B cell (primary cell): Measurements from ENCODE around the gene SDK2. TPM values are rescaled to one million over a fixed set of nuclear protein-coding genes. Genes with fewer than 3 reads are reported as not detected.

ENCODE experiments used
- ATAC-seq: fragments of 200-7000 bp; cut with Tn5 transposase; one replicate; pipeline ENCODE4 v1.10.0; 2021; ENCODE audit warnings: low read depth, mild to moderate bottlenecking, moderate number of reproducible peaks, moderate library complexity
- CTCF ChIA-PET: fragments of 350-600 bp; sonication (Branson Sonifier 250); formaldehyde crosslinking; loops from one replicate; lab custom pipeline; 2021; ENCODE audit warnings: antibody characterized with exemption, inconsistent platforms; lab: Charles Lee
- POLR2A ChIA-PET: fragments of 350-600 bp; sonication (Branson Sonifier 250); formaldehyde crosslinking; loops from one replicate; lab custom pipeline; 2021; ENCODE audit warnings: antibody characterized with exemption; lab: Charles Lee
- DNase-seq: peaks from one replicate; pipeline ENCODE4 v3.0.0; 2013
- H2AFZ ChIP-seq: 2 replicates; pipeline ENCODE4 v1.6.1; 2012; ENCODE audit warnings: mild to moderate bottlenecking, low read depth, low read length; ENCODE audit not compliant: insufficient read depth, poor library complexity, severe bottlenecking
- H3K27ac ChIP-seq, 2 donors: 1 replicate in 1 of 2; 2 replicates in 1 of 2; pipeline ENCODE4 v1.5.1; 2012 to 2013; ENCODE audit warnings: low read length in 2 of 2, mild to moderate bottlenecking in 2 of 2, moderate library complexity in 1 of 2
- H3K27me3 ChIP-seq, 4 experiments: fragments of 200-600 bp in 1 of 4; sonication (generic) in 1 of 4; replicated peaks in 1 of 4; 1 replicate in 2 of 4; 2 replicates in 2 of 4; pipeline versions ENCODE4 v1.6.1 to v1.7.0; 2013 to 2016; ENCODE audit warnings: low read length in 3 of 4, mild to moderate bottlenecking in 2 of 4, mixed read lengths in 1 of 4, moderate library complexity in 1 of 4; ENCODE audit not compliant: insufficient read depth in 4 of 4, control insufficient read depth in 3 of 4; ENCODE audit errors: control extremely low read depth in 1 of 4
- H3K36me3 ChIP-seq, 2 experiments: replicated peaks in 1 of 2; 1 replicate in 1 of 2; 2 replicates in 1 of 2; pipeline versions ENCODE4 v1.6.1 to v1.7.1; 2013; ENCODE audit warnings: low read length in 1 of 2; ENCODE audit not compliant: insufficient read depth in 2 of 2, control insufficient read depth in 1 of 2; ENCODE audit errors: control extremely low read depth in 1 of 2, extremely low read depth in 1 of 2
- H3K4me1 ChIP-seq, 2 donors: fragments of 200-600 bp in 1 of 2; sonication (generic) in 1 of 2; 1 replicate in 1 of 2; 2 replicates in 1 of 2; pipeline versions ENCODE4 v1.5.1 to v1.6.1; 2013 to 2017; ENCODE audit warnings: low read length in 2 of 2; ENCODE audit not compliant: control insufficient read depth in 2 of 2, insufficient read depth in 2 of 2
- H3K4me2 ChIP-seq: replicated peaks from 2 replicates; pipeline ENCODE3; 2012; ENCODE audit warnings: mild to moderate bottlenecking, low read depth, low read length; ENCODE audit not compliant: poor library complexity, severe bottlenecking
- H3K4me3 ChIP-seq, 5 experiments: fragments of 200-600 bp in 1 of 5; sonication (generic) in 1 of 5; 1 replicate in 3 of 5; 2 replicates in 2 of 5; pipeline versions ENCODE4 v1.5.1 to v1.7.0; 2011 to 2016; ENCODE audit warnings: low read length in 4 of 5, mild to moderate bottlenecking in 4 of 5, low read depth in 2 of 5, control low read depth in 1 of 5, moderate library complexity in 1 of 5; ENCODE audit not compliant: insufficient read depth in 1 of 5; ENCODE audit errors: control extremely low read depth in 1 of 5, extremely low read depth in 1 of 5
- H3K79me2 ChIP-seq: fragments of 200-600 bp; sonication (generic); one replicate; pipeline ENCODE4 v1.6.0; 2016; ENCODE audit warnings: low read length; ENCODE audit not compliant: control insufficient read depth, insufficient read depth
- H3K9ac ChIP-seq: fragments of 200-600 bp; sonication (generic); 2 replicates; pipeline ENCODE4 v1.6.1; 2017; ENCODE audit warnings: mild to moderate bottlenecking, low read length, moderate library complexity
- H3K9me3 ChIP-seq, 3 donors: one replicate each; pipeline versions ENCODE4 v1.6.1 to v1.7.1; 2013; ENCODE audit warnings: low read length in 2 of 3; ENCODE audit not compliant: control insufficient read depth in 2 of 3, insufficient read depth in 1 of 3; ENCODE audit errors: control extremely low read depth in 1 of 3
- H4K20me1 ChIP-seq: 2 replicates; pipeline ENCODE4 v1.6.0; 2012; ENCODE audit warnings: mild to moderate bottlenecking, low read length; ENCODE audit not compliant: insufficient read depth, control insufficient read depth, poor library complexity, severe bottlenecking
- H3K27ac Mint-ChIP-seq: one replicate; pipeline ENCODE4 v1.8.0; 2021; ENCODE audit warnings: mixed read lengths
- H3K27me3 Mint-ChIP-seq: one replicate; pipeline ENCODE4 v1.8.0; 2021; ENCODE audit warnings: mixed read lengths
- H3K4me1 Mint-ChIP-seq: one replicate; pipeline ENCODE4 v1.8.0; 2021; ENCODE audit warnings: mixed read lengths
- H3K4me3 Mint-ChIP-seq: one replicate; pipeline ENCODE4 v1.8.0; 2021; ENCODE audit warnings: mixed read lengths
- H3K9me3 Mint-ChIP-seq: one replicate; pipeline ENCODE4 v1.8.0; 2022; ENCODE audit warnings: mixed read lengths; ENCODE audit not compliant: insufficient read depth
- EZH2 ChIP-seq: IDR thresholded peaks from 2 replicates; pipeline ENCODE4 v1.6.1; 2012; ENCODE audit warnings: borderline replicate concordance, low read depth, mild to moderate bottlenecking, moderate library complexity, low read length; ENCODE audit not compliant: insufficient read depth, poor library complexity, severe bottlenecking
- WGBS: methylation state at CpG from one replicate; pipeline ENCODE4 v1.1.5; 2013; ENCODE audit warnings: missing lambda C conversion rate; ENCODE audit not compliant: insufficient coverage; 5-methylcytosine and 5-hydroxymethylcytosine counted together
- intact Hi-C: fragments of 100-400 bp; cut with micrococcal nuclease; formaldehyde crosslinking; loops from one replicate; pipeline ENCODE4 v1.10.0; 2022
- polyA plus RNA-seq: library from polyadenylated mRNA; depleted of rRNA; stranded (reverse); fragments of >200 nt; gene quantifications from 2 replicates; pipeline ENCODE4 v1.2.3, GENCODE V29; 2012
- total RNA-seq, 2 donors: library from RNA; stranded (reverse); fragments of 120-200 nt in 1 of 2; gene quantifications; 1 replicate in 1 of 2; 2 replicates in 1 of 2; pipeline versions ENCODE4 v1.2.3 to v1.2.4, GENCODE V29; 2013 to 2022
- TF ChIP-seq, protein P1 (sequence below): fragments of 200-600 bp; IDR thresholded peaks from one replicate; pipeline ENCODE4 v1.8.0; 2022; ENCODE audit warnings: antibody characterized with exemption, mild to moderate bottlenecking

SDK2 gene
- total and polyA plus RNA-seq, 2 donors (not counting 1 experiment from before 2014, with no cell fraction given) = 3.2 to 13.0 TPM

DNA sequence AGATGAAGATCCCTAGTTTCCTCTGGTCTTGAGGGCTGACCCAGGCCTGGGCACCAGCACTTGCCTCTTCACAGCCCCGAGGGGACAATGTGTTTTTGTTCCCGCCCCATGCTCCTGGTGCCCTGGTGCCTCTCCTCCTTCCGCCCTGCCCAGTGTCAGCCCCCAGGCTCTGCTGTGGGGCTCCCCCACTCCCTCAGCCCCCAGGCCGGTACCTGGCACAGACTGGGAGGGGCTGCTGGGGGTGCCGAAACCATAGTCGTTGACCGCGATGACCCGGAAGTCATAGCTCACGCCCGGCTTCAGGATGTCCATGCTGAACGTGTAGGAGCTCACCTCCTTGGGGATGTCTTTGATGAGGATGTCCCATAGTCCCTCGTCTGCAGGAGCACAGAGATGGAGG, 292.0 kb downstream of the SDK2 start:
- WGBS = 96% methylated on average over 13 of the region's 13 CpGs
- Histone ChIP-seq H3K79me2 (no peaks in the 10 kb centered on the region), H4K20me1 (no peaks in the 10 kb centered on the region), H3K27ac (no peak overlapping the region), H3K9me3 (no peaks in the 10 kb centered on the region), H3K4me2 (no peak overlapping the region), H2AFZ (no peak overlapping the region), H3K4me1 (no peaks in the 10 kb centered on the region), H3K36me3 (peaks cover 0 to 7% of the 10 kb centered on the region in 2 experiments), H3K27me3 (no peaks in the 10 kb centered on the region), H3K4me3 (no peak overlapping the region), H3K9ac (no peak overlapping the region)
- ATAC-seq (no peak), DNase-seq (no peak)
- Mint-ChIP-seq H3K4me1 (no peaks in the 10 kb centered on the region), H3K27me3 (no peaks in the 10 kb centered on the region), H3K9me3 (no peaks in the 10 kb centered on the region), H3K27ac (no peak overlapping the region), H3K4me3 (no peak overlapping the region)
- ChIA-PET POLR2A (no interaction called here), CTCF (no interaction called here)
- intact Hi-C loops = no loop called here
- TF ChIP-seq EZH2 = no peak
- TF ChIP-seq, protein P1, sequence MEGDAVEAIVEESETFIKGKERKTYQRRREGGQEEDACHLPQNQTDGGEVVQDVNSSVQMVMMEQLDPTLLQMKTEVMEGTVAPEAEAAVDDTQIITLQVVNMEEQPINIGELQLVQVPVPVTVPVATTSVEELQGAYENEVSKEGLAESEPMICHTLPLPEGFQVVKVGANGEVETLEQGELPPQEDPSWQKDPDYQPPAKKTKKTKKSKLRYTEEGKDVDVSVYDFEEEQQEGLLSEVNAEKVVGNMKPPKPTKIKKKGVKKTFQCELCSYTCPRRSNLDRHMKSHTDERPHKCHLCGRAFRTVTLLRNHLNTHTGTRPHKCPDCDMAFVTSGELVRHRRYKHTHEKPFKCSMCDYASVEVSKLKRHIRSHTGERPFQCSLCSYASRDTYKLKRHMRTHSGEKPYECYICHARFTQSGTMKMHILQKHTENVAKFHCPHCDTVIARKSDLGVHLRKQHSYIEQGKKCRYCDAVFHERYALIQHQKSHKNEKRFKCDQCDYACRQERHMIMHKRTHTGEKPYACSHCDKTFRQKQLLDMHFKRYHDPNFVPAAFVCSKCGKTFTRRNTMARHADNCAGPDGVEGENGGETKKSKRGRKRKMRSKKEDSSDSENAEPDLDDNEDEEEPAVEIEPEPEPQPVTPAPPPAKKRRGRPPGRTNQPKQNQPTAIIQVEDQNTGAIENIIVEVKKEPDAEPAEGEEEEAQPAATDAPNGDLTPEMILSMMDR = no peak

DNA sequence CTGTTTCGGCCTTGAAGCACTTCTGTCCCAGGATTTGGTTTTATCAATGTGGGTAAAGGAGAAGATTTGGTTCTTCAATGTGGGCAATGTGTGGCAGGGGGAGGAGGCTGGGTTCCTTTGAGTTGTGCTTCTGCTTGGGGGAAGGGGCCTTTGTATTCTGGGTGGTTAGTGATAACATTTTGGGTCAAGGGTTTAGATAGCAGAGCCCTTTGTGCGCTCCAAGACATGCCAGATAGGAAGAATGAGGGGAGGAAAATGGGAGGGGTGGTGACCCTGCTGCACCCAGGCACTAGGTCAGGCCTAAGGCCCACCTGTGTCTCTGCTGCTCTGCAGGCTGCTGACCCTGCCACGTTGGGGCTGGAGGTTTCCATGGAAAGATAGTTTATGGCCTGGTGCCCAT, 292.5 kb downstream of the SDK2 start:
- intact Hi-C loops = no loop called here
- no peaks in the 10 kb centered on the region for H3K27me3 ChIP-seq
- ATAC-seq (no peak), DNase-seq (no peak)
- H3K9ac ChIP-seq = no peak overlapping the region
- H3K4me1 ChIP-seq = no peaks in the 10 kb centered on the region
- Mint-ChIP-seq H3K9me3 (no peaks in the 10 kb centered on the region), H3K27me3 (no peaks in the 10 kb centered on the region), H3K4me1 (no peaks in the 10 kb centered on the region), H3K27ac (no peak overlapping the region), H3K4me3 (no peak overlapping the region)
- WGBS = 82% methylated on average over 3 of the region's 3 CpGs
- H3K27ac ChIP-seq = no peak overlapping the region
- CTCF ChIA-PET = no interaction called here
- no peak overlapping the region for H2AFZ ChIP-seq
- peaks cover 0 to 7% of the 10 kb centered on the region in 2 experiments for H3K36me3 ChIP-seq
- TF ChIP-seq EZH2 = no peak
- TF ChIP-seq, protein P1 = no peak
- no peaks in the 10 kb centered on the region for H3K79me2 ChIP-seq
- no peaks in the 10 kb centered on the region for H4K20me1 ChIP-seq
- POLR2A ChIA-PET = no interaction called here
- H3K4me3 ChIP-seq = no peak overlapping the region
- H3K4me2 ChIP-seq = no peak overlapping the region
- H3K9me3 ChIP-seq = no peaks in the 10 kb centered on the region
